K562 (cell line): ENCODE measurements around the gene HSPA6. TPM values are rescaled to one million over a fixed set of nuclear protein-coding genes. Genes with fewer than 3 reads are reported as not detected.
A peak's percentile ranks its signal among the peaks of the same experiment; 100 is the strongest.
"Not testable (repeated sequence)": the region's sequence is repeated elsewhere in the genome, so short reads cannot be mapped to it uniquely, and the experiment has no call there.

Experiments
- CBFA2T3 ChIP-seq: fragments of 450-650 bp; IDR thresholded peaks from 2 replicates; pipeline ENCODE4 v1.6.1; 2017
- HDAC3 ChIP-seq: fragments of 450-650 bp; IDR thresholded peaks from 2 replicates; pipeline ENCODE4 v1.6.1; 2018; ENCODE audit warnings: borderline replicate concordance, mild to moderate bottlenecking, moderate library complexity; ENCODE audit not compliant: partially characterized antibody
- MTA3 ChIP-seq: fragments of 450-650 bp; formaldehyde crosslinking; IDR thresholded peaks from 2 replicates; pipeline ENCODE4 v1.6.1; 2017; ENCODE audit warnings: mild to moderate bottlenecking, borderline replicate concordance
- NCOA2 ChIP-seq, 2 experiments: fragments of 450-650 bp; IDR thresholded peaks; 2 replicates each; pipeline ENCODE4 v1.6.1; 2018; ENCODE audit warnings: mild to moderate bottlenecking in 2 of 2, moderate library complexity in 1 of 2; ENCODE audit not compliant: partially characterized antibody in 2 of 2
- NFATC3 ChIP-seq: fragments of 450-650 bp; IDR thresholded peaks from 2 replicates; pipeline ENCODE4 v1.6.1; 2017; ENCODE audit warnings: mild to moderate bottlenecking
- POLR2A ChIP-seq: fragments of 450-650 bp; conservative IDR thresholded peaks from 2 replicates; pipeline ENCODE4 v1.6.1; 2016
- POLR2B ChIP-seq: fragments of 450-650 bp; IDR thresholded peaks from 2 replicates; pipeline ENCODE4 v1.6.1; 2018; ENCODE audit warnings: low read depth; ENCODE audit not compliant: partially characterized antibody
- SUPT5H ChIP-seq: fragments of 450-650 bp; IDR thresholded peaks from 2 replicates; pipeline ENCODE4 v1.6.1; 2016
- TBP ChIP-seq: optimal IDR thresholded peaks from 2 replicates; pipeline ENCODE3; 2011; ENCODE audit warnings: low read depth, low read length, improper control_type of control experiment
- ZNF764 ChIP-seq: fragments of 250-450 bp; sonication (Bioruptor Pico); IDR thresholded peaks from 2 replicates; pipeline ENCODE4 v1.4.0; 2020; ENCODE audit warnings: low read depth, mild to moderate bottlenecking, moderate library complexity
- polyA plus RNA-seq, 8 experiments: library from polyadenylated mRNA; depleted of rRNA in 4 of 8; stranded (reverse) in 5 of 8; unstranded in 3 of 8; fragments of >200 nt; fragmentation: Nextera tagmentation in 2 of 8; fragmentation: Illumina TruSeq in 1 of 8; extraction: Ambion mirVana in 2 of 8; extraction: Trizol in 1 of 8; gene quantifications; 2 replicates each; pipeline versions ENCODE4 v1.2.1 to v1.2.3, GENCODE V29; 2011 to 2014; ENCODE audit warnings: inconsistent platforms in 1 of 8, missing spikeins in 1 of 8
- total RNA-seq, 7 experiments: library from RNA; depleted of rRNA in 6 of 7; stranded (reverse); fragments of >200 nt in 6 of 7; fragmentation: Illumina TruSeq in 2 of 7; extraction: Trizol in 2 of 7; gene quantifications; 2 replicates each; pipeline versions ENCODE4 v1.2.1 to v1.2.3, GENCODE V29; 2011 to 2021; ENCODE audit warnings: low replicate concordance in 1 of 7
- TF ChIP-seq, protein P1 (sequence below): fragments of 250-450 bp; sonication (Bioruptor Pico); IDR thresholded peaks from 2 replicates; pipeline ENCODE4 v1.5.0; 2021; ENCODE audit warnings: mild to moderate bottlenecking, borderline replicate concordance
- TF ChIP-seq, protein P2 (sequence below), 2 experiments: fragments of 450-650 bp in 1 of 2; sonication (generic) in 1 of 2; formaldehyde crosslinking in 1 of 2; IDR thresholded peaks; 2 replicates each; pipeline versions ENCODE4 v1.7.1 to v1.9.0; 2016 to 2022; ENCODE audit warnings: inconsistent platforms in 1 of 2, mild to moderate bottlenecking in 1 of 2, missing genetic modification reagents in 1 of 2
- TF ChIP-seq, protein P3 (sequence below): fragments of 450-650 bp; IDR thresholded peaks from 2 replicates; pipeline ENCODE4 v1.6.1; 2016; ENCODE audit warnings: borderline replicate concordance

Gene HSPA6
- total and polyA plus RNA-seq, 9 of the 15 experiments (the other 6 are each of a cell fraction or from before 2014, with no cell fraction given), result 0.15 to 10.0 (median 2.4) TPM

DNA sequence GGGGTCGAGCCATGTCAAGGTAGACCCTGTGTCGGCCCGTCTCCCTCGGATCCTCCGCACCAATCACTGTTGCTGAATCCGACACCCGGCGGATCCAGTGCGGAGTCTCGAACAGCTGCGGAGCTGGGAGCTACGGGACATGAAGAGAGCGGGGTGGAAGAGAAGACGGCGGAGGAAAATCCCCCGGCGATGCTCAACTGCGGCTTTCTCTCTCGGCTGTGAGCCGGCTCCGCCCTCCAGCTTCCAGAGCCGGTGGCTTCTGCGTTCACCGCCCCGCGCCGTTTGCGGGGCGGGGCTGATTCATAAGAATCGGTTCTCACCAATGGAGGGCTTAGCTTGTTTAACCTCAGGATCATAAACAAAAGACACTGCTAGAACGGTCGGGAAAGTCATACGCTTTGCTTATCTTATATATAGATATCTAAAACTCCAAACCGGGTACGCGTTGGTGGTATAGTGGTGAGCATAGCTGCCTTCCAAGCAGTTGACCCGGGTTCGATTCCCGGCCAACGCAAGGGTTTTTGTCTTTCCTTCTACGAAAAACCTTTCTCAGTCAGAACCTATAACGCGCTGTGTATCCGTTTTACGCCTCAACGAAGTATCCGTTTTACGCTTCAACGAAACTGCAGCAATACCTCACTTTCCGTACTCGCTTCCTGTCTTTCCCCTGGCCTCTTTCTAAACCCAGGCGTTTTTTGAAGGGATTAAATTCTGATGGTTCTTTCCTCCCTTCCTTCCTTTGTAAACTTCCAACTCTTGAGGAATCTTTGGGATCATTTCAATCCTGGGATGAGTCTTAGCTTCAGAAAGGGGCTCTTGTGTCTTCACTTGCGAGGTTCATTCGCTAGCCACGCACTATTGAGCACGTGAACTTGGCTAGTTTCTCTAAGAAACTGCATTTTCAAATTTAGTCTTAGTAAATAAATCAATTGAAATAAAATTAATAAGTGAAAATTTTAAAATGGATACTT lies 6.6 kb downstream of the HSPA6 start (continued):
- peak; percentile 50 for TF ChIP-seq HDAC3
- TF ChIP-seq MTA3, result peak; percentile 83
- peak in 1 of 2 experiments; percentile 60 for TF ChIP-seq NCOA2 (IDR thresholded peaks at IDR 0.05; ENCODE audit: partially characterized antibody in 2 of 2)
- peak; percentile 81 for TF ChIP-seq NFATC3
- TF ChIP-seq POLR2B, result peak; percentile 52
- peak; percentile 71 for TF ChIP-seq POLR2A
- peak; percentile 71 for TF ChIP-seq ZNF764 (CRISPR knock-in tag)
- TF ChIP-seq, protein P1, sequence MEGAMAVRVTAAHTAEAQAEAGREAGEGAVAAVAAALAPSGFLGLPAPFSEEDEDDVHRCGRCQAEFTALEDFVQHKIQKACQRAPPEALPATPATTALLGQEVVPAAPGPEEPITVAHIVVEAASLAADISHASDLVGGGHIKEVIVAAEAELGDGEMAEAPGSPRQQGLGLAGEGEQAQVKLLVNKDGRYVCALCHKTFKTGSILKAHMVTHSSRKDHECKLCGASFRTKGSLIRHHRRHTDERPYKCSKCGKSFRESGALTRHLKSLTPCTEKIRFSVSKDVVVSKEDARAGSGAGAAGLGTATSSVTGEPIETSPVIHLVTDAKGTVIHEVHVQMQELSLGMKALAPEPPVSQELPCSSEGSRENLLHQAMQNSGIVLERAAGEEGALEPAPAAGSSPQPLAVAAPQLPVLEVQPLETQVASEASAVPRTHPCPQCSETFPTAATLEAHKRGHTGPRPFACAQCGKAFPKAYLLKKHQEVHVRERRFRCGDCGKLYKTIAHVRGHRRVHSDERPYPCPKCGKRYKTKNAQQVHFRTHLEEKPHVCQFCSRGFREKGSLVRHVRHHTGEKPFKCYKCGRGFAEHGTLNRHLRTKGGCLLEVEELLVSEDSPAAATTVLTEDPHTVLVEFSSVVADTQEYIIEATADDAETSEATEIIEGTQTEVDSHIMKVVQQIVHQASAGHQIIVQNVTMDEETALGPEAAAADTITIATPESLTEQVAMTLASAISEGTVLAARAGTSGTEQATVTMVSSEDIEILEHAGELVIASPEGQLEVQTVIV (CRISPR knock-in tag), result peak; percentile 70; the same call in 1 of the 2 replicates
- 0 out of 2 replicates have a peak, but pooled peaks have one; percentile 3 for TF ChIP-seq CBFA2T3
- peak; percentile 58; the same call in 1 of the 2 replicates for TF ChIP-seq SUPT5H
- TF ChIP-seq, protein P2, sequence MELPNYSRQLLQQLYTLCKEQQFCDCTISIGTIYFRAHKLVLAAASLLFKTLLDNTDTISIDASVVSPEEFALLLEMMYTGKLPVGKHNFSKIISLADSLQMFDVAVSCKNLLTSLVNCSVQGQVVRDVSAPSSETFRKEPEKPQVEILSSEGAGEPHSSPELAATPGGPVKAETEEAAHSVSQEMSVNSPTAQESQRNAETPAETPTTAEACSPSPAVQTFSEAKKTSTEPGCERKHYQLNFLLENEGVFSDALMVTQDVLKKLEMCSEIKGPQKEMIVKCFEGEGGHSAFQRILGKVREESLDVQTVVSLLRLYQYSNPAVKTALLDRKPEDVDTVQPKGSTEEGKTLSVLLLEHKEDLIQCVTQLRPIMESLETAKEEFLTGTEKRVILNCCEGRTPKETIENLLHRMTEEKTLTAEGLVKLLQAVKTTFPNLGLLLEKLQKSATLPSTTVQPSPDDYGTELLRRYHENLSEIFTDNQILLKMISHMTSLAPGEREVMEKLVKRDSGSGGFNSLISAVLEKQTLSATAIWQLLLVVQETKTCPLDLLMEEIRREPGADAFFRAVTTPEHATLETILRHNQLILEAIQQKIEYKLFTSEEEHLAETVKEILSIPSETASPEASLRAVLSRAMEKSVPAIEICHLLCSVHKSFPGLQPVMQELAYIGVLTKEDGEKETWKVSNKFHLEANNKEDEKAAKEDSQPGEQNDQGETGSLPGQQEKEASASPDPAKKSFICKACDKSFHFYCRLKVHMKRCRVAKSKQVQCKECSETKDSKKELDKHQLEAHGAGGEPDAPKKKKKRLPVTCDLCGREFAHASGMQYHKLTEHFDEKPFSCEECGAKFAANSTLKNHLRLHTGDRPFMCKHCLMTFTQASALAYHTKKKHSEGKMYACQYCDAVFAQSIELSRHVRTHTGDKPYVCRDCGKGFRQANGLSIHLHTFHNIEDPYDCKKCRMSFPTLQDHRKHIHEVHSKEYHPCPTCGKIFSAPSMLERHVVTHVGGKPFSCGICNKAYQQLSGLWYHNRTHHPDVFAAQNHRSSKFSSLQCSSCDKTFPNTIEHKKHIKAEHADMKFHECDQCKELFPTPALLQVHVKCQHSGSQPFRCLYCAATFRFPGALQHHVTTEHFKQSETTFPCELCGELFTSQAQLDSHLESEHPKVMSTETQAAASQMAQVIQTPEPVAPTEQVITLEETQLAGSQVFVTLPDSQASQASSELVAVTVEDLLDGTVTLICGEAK (IDR thresholded peaks at IDR 0.05), result peak; percentile 82
- TF ChIP-seq, protein P2 (CRISPR knock-in tag; IDR thresholded peaks at IDR 0.05), result not testable (repeated sequence)
- TF ChIP-seq, protein P3, sequence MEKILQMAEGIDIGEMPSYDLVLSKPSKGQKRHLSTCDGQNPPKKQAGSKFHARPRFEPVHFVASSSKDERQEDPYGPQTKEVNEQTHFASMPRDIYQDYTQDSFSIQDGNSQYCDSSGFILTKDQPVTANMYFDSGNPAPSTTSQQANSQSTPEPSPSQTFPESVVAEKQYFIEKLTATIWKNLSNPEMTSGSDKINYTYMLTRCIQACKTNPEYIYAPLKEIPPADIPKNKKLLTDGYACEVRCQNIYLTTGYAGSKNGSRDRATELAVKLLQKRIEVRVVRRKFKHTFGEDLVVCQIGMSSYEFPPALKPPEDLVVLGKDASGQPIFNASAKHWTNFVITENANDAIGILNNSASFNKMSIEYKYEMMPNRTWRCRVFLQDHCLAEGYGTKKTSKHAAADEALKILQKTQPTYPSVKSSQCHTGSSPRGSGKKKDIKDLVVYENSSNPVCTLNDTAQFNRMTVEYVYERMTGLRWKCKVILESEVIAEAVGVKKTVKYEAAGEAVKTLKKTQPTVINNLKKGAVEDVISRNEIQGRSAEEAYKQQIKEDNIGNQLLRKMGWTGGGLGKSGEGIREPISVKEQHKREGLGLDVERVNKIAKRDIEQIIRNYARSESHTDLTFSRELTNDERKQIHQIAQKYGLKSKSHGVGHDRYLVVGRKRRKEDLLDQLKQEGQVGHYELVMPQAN, result peak; percentile 35; the same call in 1 of the 2 replicates
- TF ChIP-seq TBP, result peak; percentile 97
